H1 (cell line): ENCODE data around the gene ACTN4. TPM values are rescaled to one million over a fixed set of nuclear protein-coding genes. Genes with fewer than 3 reads are reported as not detected.

Experiments
- CTCF ChIA-PET: fragments of 300-600 bp; sonication (Branson Sonifier 250); formaldehyde crosslinking; loops from one replicate; lab custom pipeline; 2021; ENCODE audit not compliant: partially characterized antibody; lab: Charles Lee
- POLR2A ChIA-PET: fragments of 300-600 bp; sonication (Branson Sonifier 250); formaldehyde crosslinking; loops from one replicate; lab custom pipeline; 2021; ENCODE audit warnings: inconsistent platforms; ENCODE audit not compliant: partially characterized antibody; lab: Charles Lee
- DNase-seq, 2 experiments: peaks; one replicate each; pipeline versions ENCODE4 v3.0.0 to v3.0.0-alpha.2; 2010 to 2022; ENCODE audit warnings: low spot score in 2 of 2, low read depth in 1 of 2, mixed read lengths in 1 of 2
- FAIRE-seq: peaks from 2 replicates; lab custom pipeline; 2011; peaks lifted over from hg19 to GRCh38; lab: Jason Lieb, UNC
- H2AFZ ChIP-seq: 2 replicates; pipeline ENCODE4 v1.8.1; 2012; ENCODE audit warnings: low read length, inconsistent platforms
- H2AK5ac ChIP-seq: 2 replicates; pipeline ENCODE4 v1.6.1; 2013; ENCODE audit warnings: low read depth, low read length
- H2BK120ac ChIP-seq: replicated peaks from 2 replicates; pipeline ENCODE3; 2013; ENCODE audit warnings: low read depth, low read length, inconsistent platforms
- H2BK12ac ChIP-seq: 2 replicates; pipeline ENCODE4 v1.6.1; 2013; ENCODE audit warnings: low read depth, low read length
- H2BK15ac ChIP-seq: 2 replicates; pipeline ENCODE4 v1.6.1; 2013; ENCODE audit warnings: low read length
- H2BK20ac ChIP-seq: 2 replicates; pipeline ENCODE4 v1.6.1; 2013; ENCODE audit warnings: low read length
- H2BK5ac ChIP-seq: 2 replicates; pipeline ENCODE4 v1.6.1; 2013; ENCODE audit warnings: low read depth, low read length
- H3K14ac ChIP-seq: 2 replicates; pipeline ENCODE4 v1.6.1; 2013; ENCODE audit warnings: inconsistent platforms; ENCODE audit not compliant: insufficient read length
- H3K18ac ChIP-seq: 2 replicates; pipeline ENCODE4 v1.6.1; 2013; ENCODE audit warnings: low read length; ENCODE audit errors: extremely low read depth
- H3K23ac ChIP-seq: 2 replicates; pipeline ENCODE4 v1.6.1; 2013; ENCODE audit warnings: inconsistent platforms; ENCODE audit not compliant: insufficient read length
- H3K23me2 ChIP-seq: 2 replicates; pipeline ENCODE4 v1.6.1; 2013; ENCODE audit warnings: low read depth, low read length
- H3K27ac ChIP-seq: 2 replicates; pipeline ENCODE4 v1.6.1; 2011; ENCODE audit warnings: low read depth, low read length, inconsistent platforms
- H3K27me3 ChIP-seq, 4 experiments: replicated peaks in 1 of 4; 1 replicate in 1 of 4; 2 replicates in 3 of 4; pipeline versions ENCODE4 v1.6.1 to v1.8.1; 2011 to 2013; ENCODE audit warnings: low read length in 3 of 4, mild to moderate bottlenecking in 3 of 4, inconsistent platforms in 2 of 4, mixed read lengths in 2 of 4, moderate library complexity in 1 of 4; ENCODE audit not compliant: control insufficient read depth in 3 of 4, insufficient read depth in 3 of 4; ENCODE audit errors: extremely low read depth in 1 of 4
- H3K36me3 ChIP-seq, 4 experiments: 2 replicates each; pipeline versions ENCODE4 v1.6.1 to v1.8.1; 2011 to 2013; ENCODE audit warnings: mild to moderate bottlenecking in 4 of 4, low read length in 3 of 4, moderate library complexity in 2 of 4, control low read depth in 1 of 4, inconsistent platforms in 1 of 4; ENCODE audit not compliant: insufficient read depth in 4 of 4, control insufficient read depth in 2 of 4
- H3K4ac ChIP-seq: replicated peaks from 2 replicates; pipeline ENCODE3; 2013; ENCODE audit warnings: low read length, low read depth, mixed read lengths, inconsistent platforms; ENCODE audit not compliant: insufficient read length
- H3K4me1 ChIP-seq, 4 experiments: replicated peaks in 1 of 4; 1 replicate in 1 of 4; 2 replicates in 3 of 4; pipeline versions ENCODE4 v1.6.1 to v1.8.1; 2011 to 2013; ENCODE audit warnings: low read length in 3 of 4, inconsistent platforms in 2 of 4, mixed read lengths in 1 of 4; ENCODE audit not compliant: insufficient read depth in 4 of 4, control insufficient read depth in 3 of 4
- H3K4me2 ChIP-seq, 2 experiments: 2 replicates each; pipeline versions ENCODE4 v1.6.1 to v1.8.1; 2011 to 2013; ENCODE audit warnings: low read depth in 2 of 2, low read length in 2 of 2, control low read depth in 1 of 2, inconsistent platforms in 1 of 2, mild to moderate bottlenecking in 1 of 2; ENCODE audit not compliant: insufficient read depth in 1 of 2
- H3K4me3 ChIP-seq, 4 experiments: fragments of 200-600, 300-600 bp in 1 of 4; sonication (generic), shearing (Covaris generic), sonication (Bioruptor Twin) in 1 of 4; 2 replicates each; pipeline versions ENCODE4 v1.5.1 to v1.8.1; 2011 to 2016; ENCODE audit warnings: low read length in 4 of 4, low read depth in 3 of 4, control low read depth in 2 of 4, inconsistent platforms in 2 of 4, mild to moderate bottlenecking in 2 of 4, mixed read lengths in 1 of 4, moderate library complexity in 1 of 4; ENCODE audit not compliant: insufficient read depth in 2 of 4; ENCODE audit errors: extremely low read depth in 1 of 4
- H3K56ac ChIP-seq: replicated peaks from 2 replicates; pipeline ENCODE3; 2013; ENCODE audit warnings: low read depth, mild to moderate bottlenecking, mixed read lengths, low read length, inconsistent platforms; ENCODE audit not compliant: insufficient read length
- H3K79me1 ChIP-seq: 2 replicates; pipeline ENCODE4 v1.6.1; 2013; ENCODE audit warnings: low read depth, low read length, control low read depth
- H3K79me2 ChIP-seq, 2 experiments: 2 replicates each; pipeline versions ENCODE4 v1.6.1 to v1.8.1; 2012 to 2013; ENCODE audit warnings: low read length in 2 of 2, mild to moderate bottlenecking in 2 of 2, inconsistent platforms in 1 of 2; ENCODE audit not compliant: insufficient read depth in 2 of 2, control insufficient read depth in 1 of 2
- H3K9ac ChIP-seq, 4 experiments: replicated peaks in 1 of 4; 1 replicate in 1 of 4; 2 replicates in 3 of 4; pipeline versions ENCODE4 v1.6.1 to v1.8.1; 2011 to 2013; ENCODE audit warnings: low read depth in 3 of 4, low read length in 3 of 4, control low read depth in 2 of 4, mild to moderate bottlenecking in 2 of 4, moderate library complexity in 2 of 4, inconsistent platforms in 1 of 4; ENCODE audit errors: extremely low read depth in 1 of 4
- H3K9me3 ChIP-seq, 2 experiments: 2 replicates each; pipeline versions ENCODE4 v1.6.1 to v1.8.1; 2012 to 2013; ENCODE audit warnings: mild to moderate bottlenecking in 2 of 2, moderate library complexity in 2 of 2, control low read depth in 1 of 2, inconsistent platforms in 1 of 2, low read depth in 1 of 2, low read length in 1 of 2, mixed read lengths in 1 of 2; ENCODE audit not compliant: insufficient read depth in 2 of 2
- H4K20me1 ChIP-seq, 2 experiments: replicated peaks in 1 of 2; 2 replicates each; pipeline versions ENCODE3 to v1.8.1; 2011 to 2013; ENCODE audit warnings: inconsistent platforms in 2 of 2, low read length in 2 of 2, mild to moderate bottlenecking in 1 of 2; ENCODE audit not compliant: insufficient read depth in 2 of 2, control insufficient read depth in 1 of 2
- H4K5ac ChIP-seq: 2 replicates; pipeline ENCODE4 v1.6.1; 2013; ENCODE audit warnings: low read length, low read depth, mixed read lengths, inconsistent platforms; ENCODE audit not compliant: insufficient read length
- H4K8ac ChIP-seq: 2 replicates; pipeline ENCODE4 v1.8.0; 2013; ENCODE audit warnings: mild to moderate bottlenecking, moderate library complexity, low read length, inconsistent platforms; ENCODE audit not compliant: insufficient read depth; ENCODE audit errors: extremely low read depth
- H4K91ac ChIP-seq: replicated peaks from 2 replicates; pipeline ENCODE3; 2013; ENCODE audit warnings: low read length, mixed read lengths, inconsistent platforms; ENCODE audit not compliant: insufficient read length
- E2F6 ChIP-seq: IDR thresholded peaks from 2 replicates; pipeline ENCODE4 v1.6.1; 2012; ENCODE audit warnings: inconsistent platforms
- KDM5A ChIP-seq: fragments of 200-600 bp; IDR thresholded peaks from 2 replicates; pipeline ENCODE4 v1.7.1; 2012; ENCODE audit warnings: mild to moderate bottlenecking, low read length, inconsistent platforms, mixed read lengths
- RNF2 ChIP-seq: fragments of 200-900, 300-1000 bp; sonication (generic); IDR thresholded peaks from 2 replicates; pipeline ENCODE4 v1.7.1; 2016; ENCODE audit warnings: borderline replicate concordance, low read depth, mild to moderate bottlenecking, antibody characterized with exemption, low read length; ENCODE audit not compliant: poor library complexity, severe bottlenecking; ENCODE audit errors: missing control alignments
- USF2 ChIP-seq: IDR thresholded peaks from 2 replicates; pipeline ENCODE4 v1.6.1; 2011; ENCODE audit warnings: low read length, improper control_type of control experiment
- ZNF274 ChIP-seq: IDR thresholded peaks from 2 replicates; pipeline ENCODE4 v1.7.0; 2012; ENCODE audit warnings: low read length, borderline replicate concordance; ENCODE audit errors: extremely low read depth
- WGBS, 2 experiments: shearing (Covaris generic) in 1 of 2; methylation state at CpG; one replicate each; pipeline versions ENCODE4 v1.1.6 to v1.1.7; 2013 to 2015; ENCODE audit warnings: low lambda C conversion rate in 2 of 2, mixed read lengths in 2 of 2, inconsistent platforms in 1 of 2, low coverage in 1 of 2, missing lambda C conversion rate in 1 of 2; ENCODE audit not compliant: insufficient replicate concordance in 2 of 2, insufficient coverage in 1 of 2, insufficient read length in 1 of 2; ENCODE audit errors: extremely low coverage in 1 of 2, missing lambda C conversion rate in 1 of 2; 5-methylcytosine and 5-hydroxymethylcytosine counted together
- polyA plus RNA-seq, 7 experiments: library from polyadenylated mRNA; depleted of rRNA in 3 of 7; stranded (reverse) in 5 of 7; unstranded in 2 of 7; fragments of >200 nt in 5 of 7; fragments of 200-250 nt in 2 of 7; gene quantifications; 1 replicate in 5 of 7; 2 replicates in 1 of 7; 4 replicates in 1 of 7; pipeline versions ENCODE4 v1.2.1 to v1.2.3, GENCODE V29; 2011 to 2013; ENCODE audit warnings: missing spikeins in 2 of 7, mixed read lengths in 2 of 7
- total RNA-seq: library from RNA; stranded (reverse); fragmentation: NEBNext Ultra II Directional; extraction: Animal tissue kit (Norgen Biotek cat#: 25700); gene quantifications from 2 replicates; pipeline ENCODE4 v1.2.1, GENCODE V29; 2021

Gene ACTN4
- total and polyA plus RNA-seq, 2 of the 8 experiments (the other 6 are each of a cell fraction or from before 2014, with no cell fraction given), result 211 to 520 TPM

- WGBS, 2 experiments, result 85% methylated on average over 4 of the region's 4 CpGs; no CpG with 5 or more reads in 1 of the 2 experiments
- POLR2A ChIA-PET, result interaction anchor here (1.2 to 21.5 kb wide), 6 partner anchors 9 to 51 kb away, joined by 3 to 495 read pairs (median 18); partner anchors contain the start of gene ACTN4
- no peaks in the 10 kb centered on the region for H3K27me3 ChIP-seq
- no peak overlapping the region for H2BK5ac ChIP-seq
- no peak overlapping the region for H2BK20ac ChIP-seq
- FAIRE-seq (no peak), DNase-seq (no peak)
- H3K14ac ChIP-seq, result no peak overlapping the region
- no peak overlapping the region for H2BK12ac ChIP-seq
- H2BK120ac ChIP-seq, result no peak overlapping the region
- H3K23me2 ChIP-seq, result no peaks in the 10 kb centered on the region; the same call in 1 of the 2 replicates
- H3K79me1 ChIP-seq, result peaks cover 26% of the 10 kb centered on the region
- no peak overlapping the region for H3K56ac ChIP-seq
- H2AK5ac ChIP-seq, result peak overlapping the region; percentile 5; the same call in 1 of the 2 replicates
- no peak overlapping the region for H2BK15ac ChIP-seq
- H4K5ac ChIP-seq, result no peak overlapping the region
- peaks cover 12 to 31% (median 22%) of the 10 kb centered on the region in 4 experiments for H3K4me1 ChIP-seq
- 0 out of 8 replicates have a peak, but pooled peaks cover 0 to 5% (median 0%) of the 10 kb centered on the region in 4 experiments for H3K36me3 ChIP-seq
- no peak overlapping the region for H3K9ac ChIP-seq
- no peak overlapping the region for H3K23ac ChIP-seq
- no peak overlapping the region for H4K91ac ChIP-seq
- peaks cover 6 to 21% of the 10 kb centered on the region in 2 experiments for H4K20me1 ChIP-seq
- H3K18ac ChIP-seq, result no peak overlapping the region
- H3K79me2 ChIP-seq, result peaks cover 21 to 91% of the 10 kb centered on the region in 2 experiments
- CTCF ChIA-PET, result interaction anchor here (0.7 to 4.6 kb wide), 5 partner anchors 10 to 28 kb away, joined by 3 to 29 read pairs (median 3); no protein-coding TSS in a partner anchor
- H3K4me3 ChIP-seq, result no peak overlapping the region
- H3K4me2 ChIP-seq, result no peak overlapping the region
- H3K9me3 ChIP-seq, result no peaks in the 10 kb centered on the region
- no peak overlapping the region for H2AFZ ChIP-seq
- H4K8ac ChIP-seq, result no peak overlapping the region
- H3K27ac ChIP-seq, result no peak overlapping the region
- no peak overlapping the region for H3K4ac ChIP-seq
- TF ChIP-seq ZNF274, result no peak
- TF ChIP-seq E2F6, result no peak
- no peak for TF ChIP-seq KDM5A
- TF ChIP-seq RNF2, result no peak
- TF ChIP-seq USF2, result no peak
Measured at GRCh38 chr19:38671654-38672053, 24.2 kb downstream of the ACTN4 start.
